K562 (cell line): ENCODE measurements around the gene CADM2. TPM values are rescaled to one million over a fixed set of nuclear protein-coding genes. Genes with fewer than 3 reads are reported as not detected.

Experiments used
- ATAC-seq: fragments of 200-7000 bp; cut with Tn5 transposase; 3 replicates; pipeline ENCODE4 v1.9.1; 2020; ENCODE audit warnings: moderate library complexity
- BruUV-seq: library from RNA; stranded (reverse); fragments of 400-500 nt; replicated peaks from 2 replicates; lab custom pipeline; 2021; lab: Mats Ljungman, UMichigan
- CTCF ChIA-PET: fragments of 300-600 bp; formaldehyde crosslinking; extraction: SDS; loops from one replicate; lab custom pipeline; 2021; ENCODE audit warnings: low intra/inter-chr PET ratio; lab: Yijun Ruan, JAX
- POLR2A ChIA-PET: fragments of 300-600, 350-650 bp; sonication (Branson Sonifier 250); formaldehyde crosslinking; extraction: SDS; loops from one replicate; lab custom pipeline; 2021; ENCODE audit warnings: antibody characterized with exemption, inconsistent platforms; lab: Yijun Ruan, JAX
- DNase-seq, 4 experiments: peaks; one replicate each; pipeline versions ENCODE4 v3.0.0 to v3.0.0-alpha.2; 2011 to 2018; ENCODE audit warnings: low spot score in 3 of 4, mixed read lengths in 3 of 4; ENCODE audit errors: extremely low read depth in 1 of 4
- FAIRE-seq: peaks from 2 replicates; lab custom pipeline; 2011; peaks lifted over from hg19 to GRCh38; lab: Jason Lieb, UNC
- H2AFZ ChIP-seq: 2 replicates; pipeline ENCODE4 v1.6.0; 2011; ENCODE audit warnings: low read depth, low read length, control low read depth, inconsistent platforms
- H3K27ac ChIP-seq: fragments of 200-600 bp; 3 replicates; pipeline ENCODE4 v1.8.0; 2011; ENCODE audit warnings: low read depth, mild to moderate bottlenecking, control low read depth, inconsistent platforms, low read length, moderate library complexity, mixed read lengths; ENCODE audit errors: extremely low read depth
- H3K27me3 ChIP-seq, 2 experiments: fragments of 300-600 bp in 1 of 2; 2 replicates in 1 of 2; 3 replicates in 1 of 2; pipeline versions ENCODE4 v1.6.0 to v1.8.0; 2011; ENCODE audit warnings: inconsistent platforms in 2 of 2, low read length in 2 of 2, mild to moderate bottlenecking in 1 of 2, mixed read lengths in 1 of 2, moderate library complexity in 1 of 2; ENCODE audit not compliant: control insufficient read depth in 2 of 2, insufficient read depth in 2 of 2
- H3K36me3 ChIP-seq: fragments of 300-600 bp; 3 replicates; pipeline ENCODE4 v1.8.0; 2011; ENCODE audit warnings: mild to moderate bottlenecking, low read length, inconsistent platforms; ENCODE audit not compliant: control insufficient read depth, insufficient read depth
- H3K4me1 ChIP-seq, 2 experiments: fragments of 200-600 bp in 1 of 2; replicated peaks in 1 of 2; 2 replicates in 1 of 2; 3 replicates in 1 of 2; pipeline versions ENCODE4 v1.5.1 to v1.8.0; 2011; ENCODE audit warnings: inconsistent platforms in 2 of 2, low read length in 2 of 2, mild to moderate bottlenecking in 1 of 2, mixed read lengths in 1 of 2, moderate library complexity in 1 of 2; ENCODE audit not compliant: control insufficient read depth in 2 of 2, insufficient read depth in 2 of 2
- H3K4me2 ChIP-seq: 2 replicates; pipeline ENCODE4 v1.6.1; 2011; ENCODE audit warnings: low read length, control low read depth, inconsistent platforms, mixed read lengths; ENCODE audit not compliant: insufficient read depth
- H3K4me3 ChIP-seq: fragments of 200-600 bp; sonication (generic), shearing (Covaris generic); 2 replicates; pipeline ENCODE4 v1.5.1; 2016; ENCODE audit warnings: control low read depth, inconsistent platforms
- H3K79me2 ChIP-seq: fragments of 200-600 bp; 3 replicates; pipeline ENCODE4 v1.8.0; 2011; ENCODE audit warnings: low read length, inconsistent platforms; ENCODE audit not compliant: control insufficient read depth, insufficient read depth
- H3K9ac ChIP-seq, 2 experiments: 2 replicates each; pipeline versions ENCODE4 v1.6.0 to v1.6.1; 2011; ENCODE audit warnings: low read depth in 2 of 2, low read length in 2 of 2, control low read depth in 1 of 2, inconsistent platforms in 1 of 2, mild to moderate bottlenecking in 1 of 2, mixed read lengths in 1 of 2; ENCODE audit not compliant: insufficient read depth in 1 of 2
- H3K9me1 ChIP-seq: one replicate; pipeline ENCODE4 v1.6.0; 2011; ENCODE audit warnings: inconsistent platforms, mild to moderate bottlenecking, low read length, moderate library complexity; ENCODE audit not compliant: control insufficient read depth, insufficient read depth
- H3K9me3 ChIP-seq: replicated peaks from 2 replicates; pipeline ENCODE4 v1.5.1; 2011; ENCODE audit warnings: low read depth, low read length, inconsistent platforms; ENCODE audit not compliant: control insufficient read depth, insufficient read depth
- H4K20me1 ChIP-seq: replicated peaks from 2 replicates; pipeline ENCODE4 v1.6.1; 2011; ENCODE audit warnings: low read length, inconsistent platforms, mixed read lengths; ENCODE audit not compliant: control insufficient read depth, insufficient read depth
- BRD9 ChIP-seq: fragments of 450-650 bp; IDR thresholded peaks from 2 replicates; pipeline ENCODE4 v1.6.1; 2018; ENCODE audit warnings: low read depth; ENCODE audit not compliant: partially characterized antibody
- CSDE1 ChIP-seq, 2 experiments: fragments of 450-650 bp; IDR thresholded peaks; 2 replicates each; pipeline ENCODE4 v1.6.1; 2016; ENCODE audit warnings: mild to moderate bottlenecking in 1 of 2
- CTBP1 ChIP-seq: fragments of 450-650 bp; IDR thresholded peaks from 2 replicates; pipeline ENCODE4 v1.6.1; 2016; ENCODE audit warnings: borderline replicate concordance
- E2F5 ChIP-seq: sonication (generic); formaldehyde crosslinking; IDR thresholded peaks from 2 replicates; pipeline ENCODE4 v1.8.0; 2022; ENCODE audit warnings: mild to moderate bottlenecking, missing genetic modification reagents
- ELF2 ChIP-seq: fragments of 250-450 bp; sonication (Bioruptor Pico); IDR thresholded peaks from 2 replicates; pipeline ENCODE4 v1.5.0; 2021; ENCODE audit warnings: mild to moderate bottlenecking
- GTF2A2 ChIP-seq: IDR thresholded peaks from 2 replicates; pipeline ENCODE4 v1.6.1; 2016; ENCODE audit warnings: mild to moderate bottlenecking, missing genetic modification characterization, missing compliant biosample characterization
- GTF2E2 ChIP-seq: fragments of 200-800 bp; sonication (Bioruptor generic); IDR thresholded peaks from 2 replicates; pipeline ENCODE4 v1.6.1; 2016; ENCODE audit warnings: missing genetic modification characterization, missing compliant biosample characterization
- KLF6 ChIP-seq: fragments of 250-450 bp; sonication (Bioruptor Pico); IDR thresholded peaks from 2 replicates; pipeline ENCODE4 v1.4.0; 2020; ENCODE audit warnings: mild to moderate bottlenecking, moderate library complexity, borderline replicate concordance
- SFPQ ChIP-seq: fragments of 200-400 bp; formaldehyde crosslinking; IDR thresholded peaks from 2 replicates; pipeline ENCODE4 v1.6.1; 2017; ENCODE audit warnings: mild to moderate bottlenecking, low read depth, low read length, moderate library complexity
- SMAD1 ChIP-seq: fragments of 150-350 bp; IDR thresholded peaks from 2 replicates; pipeline ENCODE4 v1.6.1; 2014; ENCODE audit warnings: low read length, low read depth; ENCODE audit not compliant: partially characterized antibody
- TBP ChIP-seq: optimal IDR thresholded peaks from 2 replicates; pipeline ENCODE3; 2011; ENCODE audit warnings: low read depth, low read length, improper control_type of control experiment
- ZNF253 ChIP-seq: fragments of 250-450 bp; sonication (Bioruptor Pico); conservative IDR thresholded peaks from 2 replicates; pipeline ENCODE4 v1.6.1; 2021; ENCODE audit warnings: mild to moderate bottlenecking
- ZNF785 ChIP-seq: fragments of 250-450 bp; sonication (Bioruptor Pico); IDR thresholded peaks from 2 replicates; pipeline ENCODE4 v1.4.0; 2020; ENCODE audit warnings: mild to moderate bottlenecking
- ZSCAN32 ChIP-seq: fragments of 450-650 bp; formaldehyde crosslinking; IDR thresholded peaks from 2 replicates; pipeline ENCODE4 v1.4.0; 2020; ENCODE audit warnings: mild to moderate bottlenecking, moderate library complexity
- in situ Hi-C: fragments of 300-500 bp; cut with MboI; formaldehyde crosslinking; loops from 4 replicates; pipeline ENCODE4 v1.15.0; 2018; ENCODE audit warnings: inconsistent platforms, mixed read lengths
- intact Hi-C: fragments of 100-400 bp; cut with micrococcal nuclease; formaldehyde crosslinking; loops from 2 replicates; pipeline ENCODE4 v1.14.2; 2022
- polyA plus RNA-seq, 8 experiments: library from polyadenylated mRNA; depleted of rRNA in 4 of 8; stranded (reverse) in 5 of 8; unstranded in 3 of 8; fragments of >200 nt; fragmentation: Nextera tagmentation in 2 of 8; fragmentation: Illumina TruSeq in 1 of 8; extraction: Ambion mirVana in 2 of 8; extraction: Trizol in 1 of 8; gene quantifications; 2 replicates each; pipeline versions ENCODE4 v1.2.1 to v1.2.3, GENCODE V29; 2011 to 2014; ENCODE audit warnings: inconsistent platforms in 1 of 8, missing spikeins in 1 of 8
- total RNA-seq, 7 experiments: library from RNA; depleted of rRNA in 6 of 7; stranded (reverse); fragments of >200 nt in 6 of 7; fragmentation: Illumina TruSeq in 2 of 7; extraction: Trizol in 2 of 7; gene quantifications; 2 replicates each; pipeline versions ENCODE4 v1.2.1 to v1.2.3, GENCODE V29; 2011 to 2021; ENCODE audit warnings: low replicate concordance in 1 of 7

Gene CADM2
- total and polyA plus RNA-seq, 9 of the 15 experiments (the other 6 are each of a cell fraction or from before 2014, with no cell fraction given), result 0.11 to 3.2 (median 0.95) TPM

- ChIA-PET CTCF (no interaction called here), POLR2A (no interaction called here)
- Histone ChIP-seq H4K20me1 (no peaks in the 10 kb centered on the region), H3K9ac (no peak overlapping the region), H3K27ac (no peak overlapping the region), H3K4me2 (no peak overlapping the region), H3K4me1 (no peaks in the 10 kb centered on the region), H3K27me3 (no peaks in the 10 kb centered on the region), H3K79me2 (no peaks in the 10 kb centered on the region), H3K9me1 (no peaks in the 10 kb centered on the region), H3K4me3 (no peak overlapping the region), H2AFZ (no peak overlapping the region), H3K9me3 (no peaks in the 10 kb centered on the region), H3K36me3 (no peaks in the 10 kb centered on the region)
- DNase-seq (no peak), FAIRE-seq (no peak), ATAC-seq (no peak)
- TF ChIP-seq ELF2 (CRISPR knock-in tag) (no peak), CSDE1 (IDR thresholded peaks at IDR 0.05) (no peak), ZSCAN32 (CRISPR knock-in tag) (no peak), SMAD1 (no peak), BRD9 (no peak), E2F5 (CRISPR knock-in tag) (no peak), GTF2E2 (tag) (no peak), TBP (no peak), SFPQ (no peak), CTBP1 (no peak), GTF2A2 (tag) (no peak), KLF6 (CRISPR knock-in tag) (no peak), ZNF253 (CRISPR knock-in tag) (no peak), ZNF785 (CRISPR knock-in tag) (no peak)
- intact Hi-C loops, result no loop called here
- in situ Hi-C loops, result no loop called here
- BruUV-seq, result no TSS peak
These were observed 1002.0 kb downstream of the CADM2 start for GRCh38 chr3:85960793-85961192.
